DLD1 (cell line): ENCODE results near the gene UPP2.

ENCODE experiments used
- in situ Hi-C: cut with HindIII; loops from 2 replicates; pipeline ENCODE4 v1.10.0; 2017; ENCODE audit warnings: low sequenced_read_pairs

Gene UPP2

GRCh38 chr2:158101384-158101926 lies at the start of gene UPP2:
TSS of gene UPP2 (plus strand) at chr2:158101876. CDS start at chr2:158102064, 188 bp downstream.
- in situ Hi-C loops: no loop called here

DNA sequence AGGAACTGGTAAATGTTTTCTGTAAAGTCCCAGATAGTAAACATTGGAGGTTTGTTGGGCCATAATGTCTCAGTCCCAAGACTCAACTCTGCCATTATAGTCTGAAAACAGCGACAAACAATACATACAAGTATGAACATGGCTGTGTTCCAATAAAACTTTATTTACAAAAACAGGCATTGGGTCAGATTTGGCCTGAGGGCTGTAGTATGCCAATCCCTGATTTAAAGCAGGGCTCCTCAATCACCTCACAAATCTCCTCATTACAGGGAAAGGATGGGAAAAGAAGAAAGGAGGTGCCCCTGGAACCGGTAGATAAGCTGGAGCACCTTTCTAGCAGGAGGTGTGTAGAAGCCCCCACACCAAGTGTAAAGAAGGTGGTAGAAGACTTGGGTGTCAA lies 48.9 kb upstream of the UPP2 start:
- in situ Hi-C loops: no loop called here

GRCh38 chr2:158056875-158057274 lies 44.8 kb upstream of the UPP2 start:
- in situ Hi-C loops: no loop called here

DNA sequence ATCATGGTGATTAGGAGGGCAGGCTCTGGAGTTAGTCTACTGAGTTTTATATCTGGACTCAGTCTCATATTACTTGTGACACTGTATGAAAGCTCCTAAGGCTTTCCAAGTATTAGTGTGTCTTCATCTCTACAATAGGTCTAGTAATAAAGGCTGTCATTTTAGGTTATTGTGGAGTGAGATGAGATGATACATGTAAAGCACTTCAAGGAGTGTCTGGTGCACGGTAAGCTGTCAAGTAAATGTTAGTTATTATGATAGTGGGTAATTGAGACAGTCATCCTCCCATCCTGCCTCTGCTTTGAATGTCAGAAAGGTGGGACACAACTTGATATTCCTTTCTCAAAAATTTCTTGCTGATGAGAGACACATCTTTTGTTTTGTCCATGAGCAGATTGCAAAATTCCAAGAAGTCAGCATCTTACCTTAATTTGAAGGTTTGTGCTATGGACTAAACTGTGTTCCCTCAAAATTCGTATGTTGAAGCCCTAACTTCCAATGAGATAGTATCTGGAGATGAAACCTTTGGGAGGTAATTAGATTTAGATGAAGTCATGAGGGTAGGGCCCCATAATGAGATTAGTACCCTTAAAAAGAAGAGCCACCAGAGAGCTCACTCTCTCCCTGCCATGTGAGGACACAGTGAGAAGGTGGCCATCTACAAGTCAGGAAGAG lies 41.4 kb upstream of the UPP2 start:
- in situ Hi-C loops: no loop called here

DNA sequence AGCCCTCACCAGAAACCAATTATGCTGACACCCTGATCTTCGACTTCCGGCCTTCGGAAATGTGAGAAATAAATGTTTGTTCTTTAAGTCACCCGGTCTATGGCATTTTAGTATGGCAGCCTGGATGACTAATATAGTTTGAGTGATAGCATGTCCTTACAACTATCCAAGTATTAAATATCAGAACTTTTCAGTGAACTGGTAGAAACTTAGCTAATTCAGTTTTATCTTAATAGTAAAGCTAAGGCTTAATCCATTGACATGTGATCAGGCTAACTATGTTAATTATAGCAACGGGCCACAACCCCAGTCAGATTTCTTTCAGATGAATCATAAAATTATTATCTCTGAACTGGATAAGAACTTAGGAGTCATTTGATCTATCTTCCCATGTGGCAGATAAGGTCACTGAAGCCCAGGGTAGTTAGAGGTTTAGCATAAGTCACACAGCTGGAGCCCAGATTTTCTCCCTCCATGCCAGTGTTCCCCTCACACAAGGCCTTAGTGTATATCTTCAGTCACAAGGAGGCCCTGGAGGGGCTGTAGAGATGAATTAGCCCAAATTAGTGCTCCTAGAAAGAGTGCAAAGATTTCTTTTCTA lies 40.7 kb upstream of the UPP2 start:
- in situ Hi-C loops: no loop called here

- in situ Hi-C loops: no loop called here
Measured at GRCh38 chr2:158061763-158062162, 39.9 kb upstream of the UPP2 start.

- in situ Hi-C loops: no loop called here
Measured at GRCh38 chr2:158066046-158066713, 35.5 kb upstream of the UPP2 start.

DNA sequence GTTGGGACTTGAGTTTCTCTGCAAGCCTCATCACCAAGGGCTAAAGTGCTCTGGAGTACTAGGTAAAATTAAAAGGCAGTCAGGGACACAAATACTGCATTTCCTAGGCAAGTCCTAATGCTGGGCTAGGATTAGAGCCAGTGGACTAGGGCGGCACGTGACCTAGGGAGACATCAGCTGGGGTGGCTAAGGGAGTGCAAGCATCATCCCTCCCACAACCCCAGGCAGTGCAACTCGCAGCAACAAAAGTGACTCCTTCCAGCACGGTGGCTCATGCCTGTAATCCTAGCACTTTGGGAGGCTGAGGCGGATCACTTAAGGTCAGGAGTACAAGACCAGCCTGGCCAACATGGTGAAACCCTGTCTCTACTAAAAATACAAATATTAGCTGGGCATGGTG lies 30.7 kb upstream of the UPP2 start:
- in situ Hi-C loops: no loop called here

DNA sequence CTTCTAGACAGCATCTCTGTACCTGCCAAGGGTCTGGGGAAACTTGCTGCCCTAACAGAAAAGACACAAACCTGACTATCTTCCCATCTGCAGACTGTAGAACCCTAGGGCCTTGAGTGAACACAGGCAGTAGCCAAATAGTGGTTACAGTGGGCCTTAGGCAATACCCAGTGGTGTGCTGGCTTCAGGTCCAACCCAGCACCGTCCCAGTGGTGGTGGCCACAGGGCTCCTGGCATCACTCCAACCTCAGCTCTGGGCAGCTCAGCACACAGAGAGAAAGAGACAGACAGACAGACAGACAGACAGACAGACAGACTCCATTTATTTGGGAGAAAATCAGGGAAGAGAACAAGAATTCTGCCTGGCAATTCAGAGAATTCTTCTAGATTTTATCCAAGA lies 29.3 kb upstream of the UPP2 start:
- in situ Hi-C loops: no loop called here

DNA sequence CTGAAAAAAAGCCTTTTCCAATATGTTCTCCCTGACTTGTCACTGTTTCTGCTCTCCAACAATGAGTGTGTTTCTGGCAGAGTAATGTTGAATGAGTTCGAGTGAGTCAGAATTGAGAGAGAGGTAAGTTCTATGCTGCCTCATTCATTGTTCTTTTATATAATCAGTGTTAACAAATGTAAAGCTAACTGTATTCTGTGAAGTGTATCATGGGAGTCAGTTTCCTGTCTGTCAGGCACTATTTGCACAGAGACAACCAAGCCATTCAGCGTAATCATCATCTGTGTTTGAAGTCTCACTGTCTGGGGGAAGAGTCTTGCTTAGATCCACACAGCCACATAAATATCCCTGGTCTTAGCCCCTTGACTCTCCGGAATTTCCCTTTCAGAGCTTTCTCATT lies 22.0 kb upstream of the UPP2 start:
- in situ Hi-C loops: no loop called here

DNA sequence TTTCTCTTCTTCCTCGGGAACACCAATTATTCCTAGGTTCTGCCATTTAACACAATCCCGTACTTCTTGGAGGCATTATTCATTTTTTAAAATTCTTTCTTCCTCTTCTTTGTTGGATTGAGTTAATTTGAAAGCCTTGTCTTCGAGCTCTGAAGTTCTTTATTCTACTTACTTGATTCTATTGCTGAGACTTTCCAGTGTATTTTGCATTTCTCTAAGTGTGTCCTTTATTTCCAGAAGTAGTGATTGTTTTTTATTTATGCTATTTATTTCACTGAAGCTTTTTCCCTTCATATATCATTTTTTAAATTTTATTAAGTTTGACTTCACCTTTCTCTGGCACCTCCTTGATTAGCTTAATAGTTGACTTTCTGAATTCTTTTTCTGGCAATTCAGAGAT lies 13.6 kb upstream of the UPP2 start:
- in situ Hi-C loops: no loop called here

- in situ Hi-C loops: no loop called here
Measured at GRCh38 chr2:158089322-158089721, 12.4 kb upstream of the UPP2 start.

DNA sequence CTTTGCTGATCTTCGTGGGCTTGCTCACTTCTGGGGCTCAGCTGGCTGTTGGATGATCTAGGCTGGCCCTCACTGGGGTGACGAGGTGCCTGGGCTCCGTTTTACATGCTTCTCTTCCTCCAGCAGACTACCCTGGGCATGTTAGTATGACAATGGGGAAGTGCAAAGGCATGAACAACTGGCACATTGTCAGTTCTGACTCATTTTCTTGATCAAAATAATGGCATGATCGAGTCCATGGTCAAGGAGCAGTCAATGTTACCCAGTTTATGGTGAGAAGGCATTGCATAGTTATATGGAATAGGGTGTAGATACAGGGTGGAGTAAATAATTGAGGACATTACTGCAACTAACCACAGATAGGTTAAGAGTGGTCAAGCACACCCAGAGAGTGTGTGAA lies 10.0 kb upstream of the UPP2 start:
- in situ Hi-C loops: no loop called here

DNA sequence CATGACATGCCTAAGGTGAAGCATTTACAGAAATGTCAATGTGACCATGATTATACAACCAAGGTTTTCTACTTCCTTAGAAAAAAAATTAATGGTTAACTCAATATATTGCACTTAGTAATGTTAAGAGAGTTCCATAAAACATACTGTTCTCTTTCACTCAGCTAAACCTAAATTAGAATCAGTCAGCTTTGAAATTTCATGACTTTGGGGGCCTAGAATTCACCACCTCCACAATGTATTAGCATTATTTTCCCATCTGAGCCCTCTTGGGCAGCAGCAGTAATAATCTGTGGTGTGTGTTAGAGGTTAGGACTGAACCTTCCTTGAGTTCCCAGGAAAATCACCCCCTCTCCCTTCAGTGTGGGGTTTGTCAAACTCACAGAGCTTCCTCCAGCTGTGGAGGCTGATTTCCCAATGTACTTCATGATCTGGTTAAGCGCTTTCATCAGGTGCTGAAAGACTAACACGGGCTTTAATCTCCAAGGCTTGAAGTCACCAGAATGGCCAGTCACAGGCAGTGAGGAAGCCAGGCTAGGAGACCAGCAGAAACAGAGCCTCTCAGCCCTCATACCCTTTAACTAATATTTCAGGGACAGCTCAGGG lies 7.1 kb upstream of the UPP2 start:
- in situ Hi-C loops: no loop called here

GRCh38 chr2:158095269-158095668 lies 6.4 kb upstream of the UPP2 start:
- in situ Hi-C loops: no loop called here

DNA sequence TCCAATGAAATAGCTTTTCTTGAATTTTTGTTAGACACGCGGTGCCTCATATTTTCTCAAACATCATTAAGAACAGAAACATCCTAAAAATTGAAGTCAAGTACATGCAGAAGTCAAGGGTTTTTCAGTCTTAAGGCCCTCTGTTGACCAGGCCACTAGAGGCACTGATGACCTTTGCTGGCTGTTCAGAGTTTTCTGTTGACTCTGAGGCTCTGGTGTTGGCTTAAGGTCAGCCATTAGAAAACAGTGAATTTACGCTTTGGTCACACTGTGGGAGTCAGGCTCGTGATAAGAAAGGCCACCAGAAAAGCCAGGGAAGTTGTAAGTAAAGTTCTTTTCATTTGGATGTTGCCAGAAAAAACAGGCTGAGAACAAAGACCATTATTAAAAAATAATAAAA lies 5.8 kb upstream of the UPP2 start:
- in situ Hi-C loops: no loop called here

DNA sequence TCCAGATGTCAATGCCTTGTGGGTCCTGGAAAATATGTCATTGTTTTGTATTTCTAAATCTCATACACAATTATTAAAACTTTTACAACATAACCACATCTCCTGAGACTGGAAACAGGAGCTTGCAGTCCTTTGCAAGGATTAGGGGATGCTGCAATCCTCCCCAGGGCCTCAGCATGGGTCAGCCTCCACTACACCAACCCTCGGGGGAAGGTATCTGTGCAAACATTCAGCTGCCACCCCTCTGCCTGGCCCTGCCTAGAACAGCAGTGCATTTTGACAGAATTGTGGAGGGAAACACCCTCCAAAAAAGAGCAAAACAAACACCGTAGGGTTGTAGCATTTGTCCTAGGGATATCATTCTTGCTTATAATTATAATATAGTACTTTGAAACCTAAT lies 4.2 kb upstream of the UPP2 start:
- in situ Hi-C loops: no loop called here

- in situ Hi-C loops: no loop called here
Measured at GRCh38 chr2:158098178-158098577, 3.5 kb upstream of the UPP2 start.

GRCh38 chr2:158099716-158100115 lies 2.0 kb upstream of the UPP2 start:
- in situ Hi-C loops: no loop called here

DNA sequence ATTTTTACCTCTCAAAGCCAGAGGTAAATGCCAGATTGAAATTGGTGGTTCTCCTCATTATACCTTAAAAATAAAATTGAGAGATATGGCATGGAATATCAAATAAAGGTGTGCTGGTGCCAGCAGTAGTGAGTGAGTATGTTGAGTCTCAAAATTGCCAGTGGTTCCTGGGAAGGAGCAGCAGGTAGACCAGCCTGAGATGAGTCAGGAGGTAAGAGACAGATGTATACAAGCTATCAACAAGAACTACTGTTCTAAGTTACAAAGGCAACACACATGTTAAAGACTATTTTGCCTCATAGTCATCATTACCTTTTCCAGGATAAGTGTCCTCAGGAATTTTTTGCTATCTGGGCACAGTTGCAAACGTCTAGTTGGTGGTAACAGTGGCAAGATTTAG lies 1.3 kb upstream of the UPP2 start:
- in situ Hi-C loops: no loop called here

GRCh38 chr2:158102446-158102845 lies 770 bp downstream of the UPP2 start:
- in situ Hi-C loops: no loop called here
